Measurements from ENCODE around the gene CALML5.

CALML5 gene

GRCh38 chr10:5498791-5499492, 428 bp downstream of the CALML5 start:
- no peak for DNase-seq

- no peak for DNase-seq
Observed at GRCh38 chr10:5497948-5498730, 1.2 kb downstream of the CALML5 start.

- no peak for DNase-seq
Observed at GRCh38 chr10:5497289-5497688, 2.1 kb downstream of the CALML5 start.

GRCh38 chr10:5496261-5497250, 2.8 kb downstream of the CALML5 start:
- DNase-seq, result no peak

GRCh38 chr10:5494611-5495010, 4.8 kb downstream of the CALML5 start:
- DNase-seq, result no peak

- no peak for DNase-seq
Observed at GRCh38 chr10:5493691-5494090, 5.7 kb downstream of the CALML5 start.

- DNase-seq, result no peak
Observed at GRCh38 chr10:5492929-5493576, 6.3 kb downstream of the CALML5 start.

- no peak for DNase-seq
Observed at GRCh38 chr10:5492322-5492855, 7.0 kb downstream of the CALML5 start.

GRCh38 chr10:5491477-5491876, 7.9 kb downstream of the CALML5 start:
- DNase-seq, result no peak

GRCh38 chr10:5490698-5491464, 8.5 kb downstream of the CALML5 start:
- DNase-seq, result no peak

- no peak for DNase-seq
Observed at GRCh38 chr10:5490032-5490431, 9.3 kb downstream of the CALML5 start.

GRCh38 chr10:5488272-5489161, 10.9 kb downstream of the CALML5 start:
- no peak for DNase-seq

- no peak for DNase-seq
Observed at GRCh38 chr10:5486853-5487235, 12.5 kb downstream of the CALML5 start.

GRCh38 chr10:5485948-5486852, 13.2 kb downstream of the CALML5 start:
- DNase-seq, result no peak

GRCh38 chr10:5485290-5485689, 14.1 kb downstream of the CALML5 start:
- DNase-seq, result no peak

- no peak for DNase-seq
Observed at GRCh38 chr10:5484205-5484604, 15.2 kb downstream of the CALML5 start.

- no peak for DNase-seq
Observed at GRCh38 chr10:5482016-5482415, 17.4 kb downstream of the CALML5 start.

- DNase-seq, result no peak
Observed at GRCh38 chr10:5481121-5481520, 18.2 kb downstream of the CALML5 start.

GRCh38 chr10:5480162-5480941, 19.0 kb downstream of the CALML5 start:
- no peak for DNase-seq

Data from stimulated activated CD4-positive, alpha-beta T cell treated with anti-CD3 and anti-CD28 coated beads, Interleukin-4, amount 100 ng/mL, for 1 hour (primary cell).